Caco-2 (cell line): Measurements from ENCODE around the gene IL10RB. TPM values are rescaled to one million over a fixed set of nuclear protein-coding genes. Genes with fewer than 3 reads are reported as not detected.

Experiments used
- BruUV-seq: library from RNA; stranded (reverse); fragments of 400-500 nt; replicated peaks from 2 replicates; lab custom pipeline; 2021; lab: Mats Ljungman, UMichigan
- CTCF ChIA-PET: fragments of 300-600 bp; sonication (Branson Sonifier 250); formaldehyde crosslinking; loops from one replicate; lab custom pipeline; 2022; ENCODE audit warnings: antibody characterized with exemption; lab: Charles Lee
- POLR2A ChIA-PET: fragments of 300-600 bp; sonication (Branson Sonifier 250); formaldehyde crosslinking; loops from one replicate; lab custom pipeline; 2022; ENCODE audit warnings: antibody characterized with exemption; lab: Charles Lee
- DNase-seq, 2 experiments: peaks; one replicate each; pipeline versions ENCODE4 v3.0.0 to v3.0.0-alpha.2; 2020 to 2022
- H3K27me3 ChIP-seq: replicated peaks from 2 replicates; pipeline ENCODE4 v1.6.0; 2011; ENCODE audit warnings: low read length; ENCODE audit not compliant: control insufficient read depth, insufficient read depth
- H3K36me3 ChIP-seq: 2 replicates; pipeline ENCODE4 v1.5.1; 2011; ENCODE audit warnings: low read length; ENCODE audit not compliant: control insufficient read depth, insufficient read depth
- H3K4me1 ChIP-seq: fragments of 250-450 bp; sonication (Bioruptor Pico); 2 replicates; pipeline ENCODE4 v1.5.1; 2020; ENCODE audit warnings: mild to moderate bottlenecking
- H3K4me3 ChIP-seq: 2 replicates; pipeline ENCODE4 v1.5.1; 2011; ENCODE audit warnings: low read depth, mild to moderate bottlenecking, control low read depth, low read length
- H3K9me3 ChIP-seq: fragments of 250-450 bp; sonication (Bioruptor Pico); 2 replicates; pipeline ENCODE4 v1.5.1; 2020; ENCODE audit warnings: mild to moderate bottlenecking, moderate library complexity
- H3K27ac Mint-ChIP-seq: one replicate; pipeline ENCODE4 v1.8.0; 2022; ENCODE audit warnings: mixed read lengths; ENCODE audit not compliant: unreplicated experiment
- H3K27me3 Mint-ChIP-seq: one replicate; pipeline ENCODE4 v1.8.0; 2022; ENCODE audit warnings: mixed read lengths; ENCODE audit not compliant: insufficient read depth, unreplicated experiment
- H3K36me3 Mint-ChIP-seq: one replicate; pipeline ENCODE4 v1.8.0; 2022; ENCODE audit warnings: mild to moderate bottlenecking, mixed read lengths; ENCODE audit not compliant: insufficient read depth, unreplicated experiment
- H3K4me1 Mint-ChIP-seq: one replicate; pipeline ENCODE4 v1.8.0; 2022; ENCODE audit warnings: low read depth, mixed read lengths; ENCODE audit not compliant: unreplicated experiment
- H3K4me3 Mint-ChIP-seq: one replicate; pipeline ENCODE4 v1.8.0; 2022; ENCODE audit warnings: mild to moderate bottlenecking, moderate library complexity, mixed read lengths; ENCODE audit not compliant: unreplicated experiment
- H3K9me3 Mint-ChIP-seq: one replicate; pipeline ENCODE4 v1.8.0; 2022; ENCODE audit warnings: mixed read lengths; ENCODE audit not compliant: unreplicated experiment
- CTCF ChIP-seq, 2 experiments: fragments of 200-600 bp in 1 of 2; IDR thresholded peaks; 1 replicate in 1 of 2; 2 replicates in 1 of 2; pipeline versions ENCODE4 v1.5.1 to v1.8.0; 2011 to 2022; ENCODE audit warnings: antibody characterized with exemption in 1 of 2, control low read depth in 1 of 2, inconsistent platforms in 1 of 2, low read depth in 1 of 2, low read length in 1 of 2, mild to moderate bottlenecking in 1 of 2, moderate library complexity in 1 of 2; ENCODE audit not compliant: insufficient read depth in 1 of 2, severe bottlenecking in 1 of 2, unreplicated experiment in 1 of 2
- intact Hi-C: fragments of 100-400 bp; cut with micrococcal nuclease; formaldehyde crosslinking; loops from one replicate; pipeline ENCODE4 v1.10.0; 2022; ENCODE audit not compliant: unreplicated experiment
- total RNA-seq: library from RNA; stranded (reverse); gene quantifications from 2 replicates; pipeline ENCODE4 v1.2.3, GENCODE V29; 2022

Gene IL10RB
- total RNA-seq, 1 experiment from 2014 or later = 13.1 TPM

GRCh38 chr21:33299181-33299752, 33.1 kb downstream of the IL10RB start:
- H3K9me3 Mint-ChIP-seq = no peaks in the 10 kb centered on the region
- no peak for DNase-seq
- H3K27me3 Mint-ChIP-seq = no peaks in the 10 kb centered on the region
- ChIA-PET CTCF (interaction anchor here (0.6 to 1.5 kb wide), 2 partner anchors 38 to 62 kb away, joined by 4 to 6 read pairs; no protein-coding TSS in a partner anchor), POLR2A (no interaction called here)
- H3K4me3 Mint-ChIP-seq = no peak overlapping the region
- Histone ChIP-seq H3K27me3 (no peaks in the 10 kb centered on the region), H3K9me3 (no peaks in the 10 kb centered on the region), H3K4me3 (no peak overlapping the region), H3K36me3 (no peaks in the 10 kb centered on the region), H3K4me1 (peaks cover 3% of the 10 kb centered on the region; the same call in 1 of the 2 replicates)
- intact Hi-C loops = no loop called here
- peaks cover 10% of the 10 kb centered on the region for H3K4me1 Mint-ChIP-seq
- peak overlapping the region; percentile 58 for H3K27ac Mint-ChIP-seq
- TF ChIP-seq CTCF (IDR thresholded peaks at IDR 0.05; ENCODE audit: insufficient read depth in 1 of 2, low read depth in 1 of 2, low read length in 1 of 2, severe bottlenecking in 1 of 2, unreplicated experiment in 1 of 2) = no peak
- BruUV-seq = no TSS peak
- no peaks in the 10 kb centered on the region for H3K36me3 Mint-ChIP-seq

- Histone ChIP-seq H3K4me1 (peaks cover 3% of the 10 kb centered on the region; the same call in 1 of the 2 replicates), H3K4me3 (no peak overlapping the region), H3K9me3 (no peaks in the 10 kb centered on the region), H3K27me3 (no peaks in the 10 kb centered on the region), H3K36me3 (no peaks in the 10 kb centered on the region)
- Mint-ChIP-seq H3K36me3 (no peaks in the 10 kb centered on the region), H3K4me1 (peaks cover 10% of the 10 kb centered on the region), H3K27me3 (no peaks in the 10 kb centered on the region), H3K4me3 (no peak overlapping the region), H3K27ac (no peak overlapping the region), H3K9me3 (no peaks in the 10 kb centered on the region)
- ChIA-PET POLR2A (no interaction called here), CTCF (no interaction called here)
- BruUV-seq = no TSS peak
- intact Hi-C loops = no loop called here
- no peak for TF ChIP-seq CTCF (IDR thresholded peaks at IDR 0.05; ENCODE audit: insufficient read depth in 1 of 2, low read depth in 1 of 2, low read length in 1 of 2, severe bottlenecking in 1 of 2, unreplicated experiment in 1 of 2)
- no peak for DNase-seq
Measured at GRCh38 chr21:33300701-33301631, 34.8 kb downstream of the IL10RB start.

GRCh38 chr21:33301632-33302002, 35.5 kb downstream of the IL10RB start:
- Histone ChIP-seq H3K36me3 (no peaks in the 10 kb centered on the region), H3K27me3 (no peaks in the 10 kb centered on the region), H3K4me1 (peaks cover 3% of the 10 kb centered on the region; the same call in 1 of the 2 replicates), H3K4me3 (no peak overlapping the region), H3K9me3 (no peaks in the 10 kb centered on the region)
- BruUV-seq = no TSS peak
- intact Hi-C loops = no loop called here
- Mint-ChIP-seq H3K9me3 (no peaks in the 10 kb centered on the region), H3K27me3 (no peaks in the 10 kb centered on the region), H3K36me3 (no peaks in the 10 kb centered on the region), H3K4me1 (peaks cover 10% of the 10 kb centered on the region), H3K4me3 (no peak overlapping the region), H3K27ac (no peak overlapping the region)
- no peak for TF ChIP-seq CTCF (IDR thresholded peaks at IDR 0.05; ENCODE audit: insufficient read depth in 1 of 2, low read depth in 1 of 2, low read length in 1 of 2, severe bottlenecking in 1 of 2, unreplicated experiment in 1 of 2)
- CTCF ChIA-PET = no interaction called here
- DNase-seq = no peak
- POLR2A ChIA-PET = no interaction called here
